ENCODE data around the gene PTRHD1.
"Not testable (repeated sequence)": the region's sequence is repeated elsewhere in the genome, so short reads cannot be mapped to it uniquely, and the experiment has no call there.

PTRHD1 gene, protein sequence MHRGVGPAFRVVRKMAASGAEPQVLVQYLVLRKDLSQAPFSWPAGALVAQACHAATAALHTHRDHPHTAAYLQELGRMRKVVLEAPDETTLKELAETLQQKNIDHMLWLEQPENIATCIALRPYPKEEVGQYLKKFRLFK

DNA sequence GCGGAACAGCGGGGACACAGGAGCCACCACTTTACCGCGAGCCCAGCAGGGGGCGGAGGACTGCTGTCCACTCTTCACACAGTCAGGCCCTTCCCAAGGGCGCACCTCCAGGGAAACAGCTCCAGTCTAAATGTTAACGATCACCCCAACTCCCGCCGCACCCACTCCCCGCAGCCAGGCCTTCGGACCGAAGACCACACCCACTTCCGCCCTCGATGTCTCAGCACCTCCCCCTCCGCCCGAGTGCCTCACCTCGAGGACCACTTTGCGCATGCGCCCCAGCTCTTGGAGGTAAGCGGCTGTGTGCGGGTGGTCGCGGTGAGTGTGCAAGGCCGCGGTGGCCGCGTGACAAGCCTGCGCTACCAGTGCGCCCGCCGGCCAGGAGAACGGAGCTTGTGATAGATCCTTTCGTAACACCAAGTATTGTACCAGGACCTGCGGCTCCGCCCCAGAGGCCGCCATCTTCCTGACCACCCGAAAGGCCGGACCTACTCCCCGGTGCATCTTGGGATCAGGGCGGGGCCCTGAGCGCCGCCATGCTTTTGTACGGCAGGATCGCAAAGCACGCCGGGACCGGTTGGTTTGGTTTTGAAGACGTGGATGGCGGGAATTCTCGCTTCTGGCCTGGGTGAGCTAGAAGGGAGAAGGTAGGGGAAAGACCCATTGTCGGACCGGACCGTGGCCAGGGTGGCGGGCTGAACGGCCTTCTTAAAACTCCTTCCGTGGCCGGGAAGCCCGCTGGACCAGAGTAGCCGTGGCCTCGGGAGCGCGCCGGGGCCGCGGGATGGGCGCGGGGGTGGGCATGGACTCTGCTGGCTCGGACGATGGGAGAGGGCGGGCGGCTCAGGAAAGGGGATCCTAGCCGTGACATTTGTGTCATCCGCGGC lies at the start of gene PTRHD1, which contains the start of gene CENPO:
TSS of gene PTRHD1 (minus strand) at position 518 of the 887 bp plus-strand sequence. CDS start at position 504, 14 bp downstream.
TSS of gene CENPO (plus strand) at position 552 of the 887 bp plus-strand sequence. CDS start 495 bp downstream, outside the sequence.
- peak; percentile 95 for DNase-seq

DNA sequence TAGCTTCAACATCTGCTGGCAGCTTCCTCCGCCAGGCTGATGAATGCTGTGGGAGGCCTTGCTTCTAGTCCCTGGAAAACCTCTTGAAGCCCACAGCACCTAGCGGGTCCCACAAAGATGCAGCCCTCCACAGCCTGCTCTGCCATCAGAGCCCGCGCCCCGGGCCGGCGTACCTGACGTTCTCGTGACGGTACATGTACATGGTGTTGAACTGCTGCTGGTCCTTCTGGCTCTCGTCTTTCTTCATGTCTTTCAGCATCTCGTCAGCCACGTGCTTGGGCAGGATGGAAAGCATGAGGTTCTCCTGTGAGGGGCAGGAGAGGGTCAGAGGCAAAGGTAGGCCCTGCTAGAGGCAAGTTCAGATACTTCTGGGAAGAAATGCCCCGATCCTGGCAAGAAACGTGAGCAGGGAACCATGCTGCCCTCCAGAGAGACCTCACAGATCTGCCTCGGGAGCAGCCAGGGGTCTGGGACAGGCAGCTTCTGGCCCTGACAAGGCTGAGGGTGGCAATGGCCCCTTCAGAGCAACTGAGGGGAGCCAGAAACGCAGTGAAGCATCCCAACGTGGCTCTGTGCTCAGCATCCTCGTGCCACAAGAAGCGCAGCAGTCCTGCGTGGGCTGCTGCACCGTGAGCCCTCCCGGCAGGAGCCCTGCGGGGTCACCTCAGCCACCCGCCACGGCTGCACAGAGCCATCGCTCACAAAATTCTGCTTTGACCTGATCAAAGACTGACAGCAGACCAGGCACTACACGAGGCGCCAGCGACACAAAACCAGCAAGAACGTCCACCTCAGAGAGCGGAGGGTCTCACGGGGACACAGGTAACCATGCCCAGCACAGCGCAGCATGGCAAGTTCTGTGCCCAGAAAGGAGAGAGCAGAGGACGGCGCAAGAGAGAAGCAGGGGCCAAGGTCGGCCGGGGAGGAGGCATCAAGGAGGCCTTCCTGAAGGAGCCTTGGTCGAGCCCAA lies 49.2 kb upstream of the PTRHD1 start:
- DNase-seq, result no peak

- DNase-seq, result no peak
These were observed 48.1 kb upstream of the PTRHD1 start for GRCh38 chr2:24840962-24841945.

DNA sequence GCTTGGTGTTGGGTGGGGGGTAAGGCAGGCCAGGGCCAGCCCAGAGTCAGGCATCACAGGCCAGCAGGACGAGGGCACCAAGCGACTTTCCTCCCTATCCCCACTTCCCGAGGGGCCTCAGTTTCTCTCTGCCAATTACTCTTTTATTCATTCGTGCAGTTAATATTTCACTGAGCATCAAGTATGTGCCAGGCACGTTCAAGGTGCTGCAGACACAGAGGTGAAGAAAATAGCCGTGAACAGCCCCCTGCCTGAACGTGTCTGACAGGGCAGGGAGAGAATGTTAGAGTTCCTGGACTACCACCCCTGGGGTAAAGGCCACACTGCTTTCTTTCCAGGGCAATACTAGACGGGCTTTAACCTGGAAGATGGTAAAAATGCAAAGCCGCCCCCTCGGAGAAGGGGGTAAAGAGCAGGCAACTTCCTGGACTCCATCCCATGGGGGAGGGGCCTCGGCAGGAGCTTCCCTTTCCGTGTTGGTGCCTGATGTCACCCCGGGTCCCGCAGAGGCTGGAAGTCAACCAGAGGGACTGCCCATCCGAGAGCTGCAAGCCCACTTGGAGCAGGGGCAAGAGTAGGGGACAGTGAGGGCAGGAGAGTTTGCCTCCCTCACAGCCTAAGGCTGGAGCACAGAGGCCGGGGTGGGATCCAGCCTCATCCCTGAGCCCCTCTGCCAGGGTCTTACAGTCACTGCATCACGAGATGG lies 47.1 kb upstream of the PTRHD1 start:
- no peak for DNase-seq

GRCh38 chr2:24839729-24840128 lies 46.5 kb upstream of the PTRHD1 start:
- no peak for DNase-seq

- DNase-seq, result no peak
These were observed 45.4 kb upstream of the PTRHD1 start for GRCh38 chr2:24838541-24838940.

- no peak for DNase-seq
These were observed 44.9 kb upstream of the PTRHD1 start for GRCh38 chr2:24837996-24838513.

DNA sequence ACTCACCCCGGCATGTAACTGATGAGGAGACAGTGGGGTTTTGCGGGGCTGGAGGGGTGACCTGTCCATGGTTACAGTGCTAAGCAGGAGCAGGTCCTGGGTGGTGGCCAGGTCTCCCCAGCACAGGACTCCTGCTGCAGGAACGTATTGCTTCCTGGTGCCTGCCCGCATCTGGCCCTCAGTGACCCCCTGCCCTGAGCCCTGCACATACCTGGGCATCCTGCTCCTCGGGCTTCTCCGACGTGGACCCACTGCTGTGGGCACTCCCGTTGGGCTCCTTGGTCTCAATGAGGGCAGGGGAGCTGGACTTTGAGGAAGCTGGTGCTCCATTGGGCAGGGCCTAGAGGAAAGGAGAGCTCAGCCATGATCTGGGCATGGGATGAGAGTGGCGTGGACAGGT lies 43.5 kb upstream of the PTRHD1 start:
- DNase-seq, result no peak

DNA sequence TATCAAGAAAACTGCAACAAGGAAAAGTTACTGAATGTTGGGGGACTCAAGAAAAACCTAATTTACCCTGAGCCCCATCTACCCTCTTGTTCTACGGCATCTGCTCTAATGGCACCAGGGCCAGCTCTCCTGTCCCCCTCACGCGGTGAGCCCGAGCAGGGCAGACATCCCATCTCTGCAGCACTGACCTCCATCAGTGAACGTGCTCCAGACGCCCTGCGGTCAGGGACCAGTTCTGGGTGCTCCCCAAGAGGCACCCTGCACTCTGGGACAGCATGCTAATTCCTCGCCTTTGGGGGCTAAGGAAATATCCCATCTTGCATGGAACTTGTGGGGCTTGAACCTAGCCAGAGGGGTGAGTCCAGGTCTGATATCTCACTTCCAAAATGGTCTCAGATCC lies 43.0 kb upstream of the PTRHD1 start:
- DNase-seq, result no peak

DNA sequence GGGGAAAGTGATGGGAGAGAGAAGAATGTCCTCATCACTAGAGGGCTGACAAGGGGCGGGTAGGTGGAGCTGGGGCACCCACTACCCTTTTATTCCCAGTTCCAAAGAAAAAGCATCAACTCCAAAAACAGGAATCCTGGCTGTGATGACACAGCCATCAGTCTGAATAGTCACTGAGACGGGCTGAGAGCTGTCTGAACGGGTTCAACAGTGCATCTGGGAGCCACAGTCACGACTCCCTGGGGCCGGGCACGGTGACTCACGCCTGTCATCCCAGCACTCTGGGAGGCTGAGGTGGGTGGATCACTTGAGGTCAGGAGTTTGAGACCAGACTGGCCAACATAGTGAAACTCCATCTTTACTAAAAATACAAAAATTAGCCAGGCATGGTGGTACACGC lies 42.2 kb upstream of the PTRHD1 start:
- DNase-seq, result not testable (repeated sequence)

DNA sequence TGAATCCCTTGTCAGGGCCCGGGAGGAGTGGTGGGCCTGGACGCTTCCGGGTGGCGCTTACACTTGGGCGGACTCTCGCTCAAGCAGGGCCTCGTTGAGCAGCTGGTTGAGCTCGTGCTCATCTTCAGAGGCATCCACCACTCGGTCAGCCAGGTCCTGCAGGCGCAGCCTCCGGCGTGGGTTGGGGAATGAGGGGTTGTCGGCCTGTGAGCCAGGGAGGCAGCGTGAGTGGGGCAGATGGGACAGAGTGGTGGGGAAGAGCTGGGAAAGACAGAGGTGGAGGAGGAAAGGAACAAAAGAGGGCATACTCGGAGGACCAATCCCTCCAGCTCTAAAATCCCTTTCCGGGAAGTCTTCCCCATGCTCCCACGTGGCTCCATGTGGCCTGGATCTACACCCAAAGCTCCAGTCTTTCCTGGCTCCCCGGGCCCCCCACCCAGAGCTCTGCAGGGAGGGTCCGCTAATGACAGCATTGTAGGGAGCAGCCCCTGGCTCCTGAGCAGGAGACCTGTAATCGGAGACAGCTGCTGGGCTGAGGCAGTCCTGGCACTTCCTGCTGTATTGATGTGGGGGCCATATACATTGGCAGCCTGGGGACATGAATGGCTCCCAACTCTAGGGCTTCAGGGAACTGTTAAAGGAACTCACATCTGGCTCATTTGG lies 41.7 kb upstream of the PTRHD1 start:
- DNase-seq, result no peak

GRCh38 chr2:24833821-24834732 lies 40.9 kb upstream of the PTRHD1 start:
- no peak for DNase-seq

- no peak for DNase-seq
These were observed 39.9 kb upstream of the PTRHD1 start for GRCh38 chr2:24832931-24833701.

GRCh38 chr2:24832521-24832920 lies 39.3 kb upstream of the PTRHD1 start:
- no peak for DNase-seq

DNA sequence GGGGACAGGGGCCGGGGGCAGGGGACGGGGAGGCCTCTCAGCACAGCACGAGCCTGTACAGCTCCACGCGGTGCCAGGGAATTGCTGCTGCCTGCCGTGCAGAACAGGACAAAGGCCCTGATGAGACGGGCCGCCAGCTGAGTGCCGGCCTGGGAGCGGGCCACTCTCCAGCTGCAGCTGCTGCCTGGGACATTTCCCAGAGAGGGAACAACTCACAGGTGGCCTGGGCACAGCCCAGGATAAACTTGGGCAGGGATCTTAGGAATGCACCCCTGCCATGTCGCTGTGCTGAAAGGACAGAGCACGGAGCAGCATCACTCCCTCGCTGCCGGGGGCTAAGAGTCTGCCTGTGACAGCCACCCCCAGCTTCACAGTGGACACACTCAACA lies 38.9 kb upstream of the PTRHD1 start:
- no peak for DNase-seq

DNA sequence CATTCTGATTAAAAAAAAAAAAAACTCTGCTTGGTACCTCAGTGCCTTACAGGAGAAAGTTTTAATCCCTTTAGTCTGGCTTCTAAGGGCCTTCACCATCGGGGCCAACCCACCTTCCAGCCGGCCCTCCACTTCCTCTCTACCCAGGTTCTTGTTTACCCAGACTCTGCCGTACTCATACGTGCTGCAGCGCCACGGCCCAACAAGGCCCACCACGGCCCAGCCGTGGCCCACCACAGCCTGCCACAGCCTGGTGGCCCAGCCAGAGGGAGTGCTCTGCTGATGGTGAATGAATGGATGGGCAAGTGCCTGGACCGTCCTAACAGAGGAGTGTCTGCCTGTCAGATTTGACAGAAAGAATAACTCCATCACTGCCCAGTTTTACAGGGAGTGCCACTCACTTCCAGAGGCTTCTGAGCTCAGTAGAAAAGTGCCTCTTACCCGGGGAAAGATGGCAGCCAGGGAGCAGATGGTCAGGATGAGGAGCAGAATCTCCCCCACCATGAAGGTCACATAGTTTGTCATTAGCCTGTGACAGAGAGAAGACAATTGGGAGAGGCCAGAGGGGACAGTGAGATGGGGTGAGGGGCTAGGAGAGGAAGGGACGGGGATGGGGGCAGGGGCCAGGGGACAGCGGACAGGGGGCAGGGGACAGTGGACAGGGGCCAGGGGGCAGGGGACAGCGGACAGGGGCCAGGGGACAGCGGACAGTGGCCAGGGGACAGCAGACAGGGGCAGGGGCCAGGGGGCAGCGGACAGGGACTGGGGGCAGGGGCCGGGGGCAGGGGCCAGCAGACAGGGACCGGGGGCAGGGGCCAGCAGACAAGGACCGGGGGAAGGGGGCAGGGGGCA lies 38.3 kb upstream of the PTRHD1 start:
- no peak for DNase-seq

DNA sequence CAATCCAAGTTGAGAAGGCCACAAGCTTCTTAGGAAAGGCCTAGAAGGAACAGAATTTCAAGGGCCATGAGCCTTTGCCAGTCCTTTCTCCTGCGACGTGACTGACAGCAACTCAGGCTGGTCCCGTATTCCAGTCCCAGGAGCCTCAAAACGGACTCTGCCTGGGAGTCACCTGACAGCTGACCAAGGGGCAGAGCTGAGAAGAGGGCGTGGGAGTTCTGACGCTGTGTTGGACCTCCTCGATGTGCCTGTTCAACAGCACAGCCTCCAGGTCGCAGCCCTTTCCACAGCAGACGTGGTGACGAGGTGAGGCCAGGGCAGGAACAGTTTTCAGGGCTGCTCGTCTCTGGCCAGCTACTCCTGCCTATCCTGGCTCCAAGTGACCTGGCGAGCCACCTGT lies 37.6 kb upstream of the PTRHD1 start:
- no peak for DNase-seq
